GM12878 (cell line): ENCODE data around the gene DSTN. TPM values are rescaled to one million over a fixed set of nuclear protein-coding genes. Genes with fewer than 3 reads are reported as not detected.

Source experiments
- ATAC-seq: fragments of 200-7000 bp; cut with Tn5 transposase; 3 replicates; pipeline ENCODE4 v1.9.1; 2020; ENCODE audit warnings: mild to moderate bottlenecking, moderate library complexity
- BruUV-seq: library from RNA; stranded (reverse); fragments of 400-500 nt; replicated peaks from 2 replicates; lab custom pipeline; 2021; lab: Mats Ljungman, UMichigan
- CTCF ChIA-PET: fragments of 300-600 bp; sonication (Branson Sonifier 250); formaldehyde crosslinking; extraction: SDS; loops from one replicate; lab custom pipeline; 2021; ENCODE audit warnings: inconsistent platforms; lab: Yijun Ruan, JAX
- POLR2A ChIA-PET: fragments of 350-600 bp; formaldehyde crosslinking; extraction: SDS; loops from one replicate; lab custom pipeline; 2021; ENCODE audit warnings: inconsistent platforms; lab: Charles Lee
- RAD21 ChIA-PET: fragments of 300-600 bp; sonication (Branson Sonifier 250); formaldehyde crosslinking; loops from one replicate; lab custom pipeline; 2023; ENCODE audit warnings: antibody characterized with exemption; ENCODE audit not compliant: unreplicated experiment; lab: Charles Lee
- SMC1A ChIA-PET: fragments of 300-600 bp; sonication (Branson Sonifier 250); formaldehyde crosslinking; loops from one replicate; lab custom pipeline; 2023; ENCODE audit not compliant: unreplicated experiment, uncharacterized antibody; lab: Charles Lee
- DNase-seq: peaks from one replicate; pipeline ENCODE4 v3.0.0-alpha.2; 2011; ENCODE audit warnings: low read depth, low spot score
- FAIRE-seq: peaks from 3 replicates; lab custom pipeline; 2011; peaks lifted over from hg19 to GRCh38; lab: Jason Lieb, UNC
- H2AFZ ChIP-seq: 2 replicates; pipeline ENCODE4 v1.6.0; 2011; ENCODE audit warnings: low read depth, low read length, control low read depth; ENCODE audit not compliant: control insufficient read depth
- H3K27ac ChIP-seq: 2 replicates; pipeline ENCODE4 v1.5.1; 2011; ENCODE audit warnings: control low read depth; ENCODE audit not compliant: control insufficient read depth, insufficient read depth
- H3K27me3 ChIP-seq, 2 experiments: replicated peaks in 1 of 2; 2 replicates each; pipeline versions ENCODE4 v1.6.0 to v1.6.1; 2011; ENCODE audit warnings: low read length in 1 of 2; ENCODE audit not compliant: control insufficient read depth in 2 of 2, insufficient read depth in 2 of 2
- H3K36me3 ChIP-seq, 2 experiments: 2 replicates each; pipeline ENCODE4 v1.5.1; 2011; ENCODE audit warnings: low read length in 1 of 2; ENCODE audit not compliant: control insufficient read depth in 2 of 2, insufficient read depth in 2 of 2
- H3K4me1 ChIP-seq: 2 replicates; pipeline ENCODE4 v1.6.1; 2011; ENCODE audit warnings: mild to moderate bottlenecking, low read length, moderate library complexity, mixed read lengths; ENCODE audit not compliant: control insufficient read depth, insufficient read depth
- H3K4me2 ChIP-seq: 2 replicates; pipeline ENCODE4 v1.6.0; 2011; ENCODE audit warnings: control low read depth; ENCODE audit not compliant: control insufficient read depth, insufficient read depth
- H3K4me3 ChIP-seq: fragments of 200-600 bp; sonication (generic); 2 replicates; pipeline ENCODE4 v1.5.1; 2016
- H3K79me2 ChIP-seq: 2 replicates; pipeline ENCODE4 v1.6.0; 2011; ENCODE audit warnings: low read length; ENCODE audit not compliant: control insufficient read depth, insufficient read depth
- H3K9ac ChIP-seq: 2 replicates; pipeline ENCODE4 v1.8.0; 2011; ENCODE audit warnings: low read length, control low read depth, mixed read lengths; ENCODE audit not compliant: control insufficient read depth, insufficient read depth
- H3K9me3 ChIP-seq: replicated peaks from 3 replicates; pipeline ENCODE4 v1.5.1; 2011; ENCODE audit warnings: mild to moderate bottlenecking, low read length; ENCODE audit not compliant: control insufficient read depth, insufficient read depth
- H4K20me1 ChIP-seq: 2 replicates; pipeline ENCODE4 v1.6.0; 2011; ENCODE audit not compliant: control insufficient read depth, insufficient read depth
- ATF7 ChIP-seq: fragments of 450-650 bp; IDR thresholded peaks from 2 replicates; pipeline ENCODE4 v1.6.1; 2016; ENCODE audit warnings: low read depth, mild to moderate bottlenecking
- CREB1 ChIP-seq: IDR thresholded peaks from 2 replicates; pipeline ENCODE4 v1.6.1; 2012; ENCODE audit warnings: low read depth, mild to moderate bottlenecking, inconsistent platforms
- CTCF ChIP-seq, 3 experiments: IDR thresholded peaks in 2 of 3; conservative IDR thresholded peaks in 1 of 3; 2 replicates each; pipeline ENCODE4 v1.5.1; 2011; ENCODE audit warnings: low read depth in 3 of 3, low read length in 3 of 3, mild to moderate bottlenecking in 3 of 3, control low read depth in 2 of 3, moderate library complexity in 2 of 3, inconsistent platforms in 1 of 3, mixed read lengths in 1 of 3; ENCODE audit not compliant: control insufficient read depth in 2 of 3, insufficient read depth in 1 of 3; ENCODE audit errors: extremely low read depth in 1 of 3
- GATAD2B ChIP-seq: fragments of 450-650 bp; conservative IDR thresholded peaks from 2 replicates; pipeline ENCODE4 v1.6.1; 2017; ENCODE audit warnings: low read depth, mild to moderate bottlenecking, moderate library complexity
- HDAC6 ChIP-seq: fragments of 200-600 bp; sonication (generic); IDR thresholded peaks from one replicate; pipeline ENCODE4 v1.8.0; 2017; ENCODE audit warnings: antibody characterized with exemption; ENCODE audit not compliant: unreplicated experiment
- HDGF ChIP-seq: fragments of 450-650 bp; IDR thresholded peaks from 2 replicates; pipeline ENCODE4 v1.6.1; 2016; ENCODE audit warnings: antibody characterized with exemption
- IRF3 ChIP-seq: fragments of 450-650 bp; IDR thresholded peaks from 2 replicates; pipeline ENCODE4 v1.6.1; 2014; ENCODE audit warnings: mild to moderate bottlenecking
- JUNB ChIP-seq: IDR thresholded peaks from 2 replicates; pipeline ENCODE4 v1.6.1; 2016; ENCODE audit warnings: antibody characterized with exemption, mild to moderate bottlenecking
- KAT2A ChIP-seq: conservative IDR thresholded peaks from 2 replicates; pipeline ENCODE4 v1.6.1; 2011; ENCODE audit warnings: low read depth, low read length; ENCODE audit not compliant: control insufficient read depth
- KLF5 ChIP-seq: fragments of 450-650 bp; IDR thresholded peaks from 2 replicates; pipeline ENCODE4 v1.6.1; 2014; ENCODE audit warnings: mild to moderate bottlenecking; ENCODE audit not compliant: partially characterized antibody
- MEF2A ChIP-seq: IDR thresholded peaks from 2 replicates; pipeline ENCODE4 v1.6.1; 2011; ENCODE audit warnings: low read depth, mild to moderate bottlenecking, low read length, moderate library complexity; ENCODE audit not compliant: insufficient read depth
- NFXL1 ChIP-seq: fragments of 450-650 bp; IDR thresholded peaks from 2 replicates; pipeline ENCODE4 v1.6.1; 2017; ENCODE audit warnings: antibody characterized with exemption, mild to moderate bottlenecking, borderline replicate concordance
- PAX8 ChIP-seq: fragments of 450-650 bp; IDR thresholded peaks from 2 replicates; pipeline ENCODE4 v1.6.1; 2017; ENCODE audit warnings: mild to moderate bottlenecking, moderate library complexity
- PBX3 ChIP-seq: IDR thresholded peaks from 2 replicates; pipeline ENCODE4 v1.6.1; 2011; ENCODE audit warnings: mild to moderate bottlenecking, low read depth, low read length, moderate library complexity; ENCODE audit not compliant: insufficient replicate concordance
- PKNOX1 ChIP-seq: fragments of 450-650 bp; IDR thresholded peaks from 2 replicates; pipeline ENCODE4 v1.6.1; 2016; ENCODE audit warnings: mild to moderate bottlenecking
- SMARCA5 ChIP-seq: fragments of 450-650 bp; IDR thresholded peaks from 2 replicates; pipeline ENCODE4 v1.6.1; 2017; ENCODE audit warnings: mild to moderate bottlenecking
- SMC3 ChIP-seq: IDR thresholded peaks from 2 replicates; pipeline ENCODE4 v1.6.1; 2011; ENCODE audit warnings: low read length, improper control_type of control experiment, borderline replicate concordance
- WRNIP1 ChIP-seq: IDR thresholded peaks from 2 replicates; pipeline ENCODE4 v1.6.1; 2011; ENCODE audit warnings: low read depth, low read length, improper control_type of control experiment, borderline replicate concordance
- ZNF207 ChIP-seq: fragments of 450-650 bp; IDR thresholded peaks from 2 replicates; pipeline ENCODE4 v1.6.1; 2014; ENCODE audit warnings: antibody characterized with exemption, mild to moderate bottlenecking, borderline replicate concordance
- WGBS: methylation state at CpG from one replicate; pipeline ENCODE4 v1.1.6; 2016; ENCODE audit warnings: low lambda C conversion rate; ENCODE audit not compliant: insufficient replicate concordance, insufficient coverage; ENCODE audit errors: missing lambda C conversion rate; 5-methylcytosine and 5-hydroxymethylcytosine counted together
- in situ Hi-C: fragments of 300-500 bp; cut with MboI; formaldehyde crosslinking; loops from 9 replicates; pipeline ENCODE4 v1.14.3; 2018; ENCODE audit warnings: mixed read lengths
- intact Hi-C: fragments of 100-400 bp; cut with micrococcal nuclease; formaldehyde crosslinking; loops from one replicate; pipeline ENCODE4 v1.14.2; 2022; ENCODE audit not compliant: unreplicated experiment
- polyA plus RNA-seq, 11 experiments: library from polyadenylated mRNA; depleted of rRNA in 4 of 11; unstranded in 6 of 11; stranded (reverse) in 5 of 11; fragments of >200 nt; fragmentation: Nextera tagmentation in 4 of 11; fragmentation: Illumina TruSeq in 1 of 11; extraction: Ambion mirVana in 4 of 11; extraction: Trizol in 1 of 11; gene quantifications; 1 replicate in 1 of 11; 2 replicates in 10 of 11; pipeline versions ENCODE4 v1.2.1 to v1.2.3, GENCODE V29; 2011 to 2016; ENCODE audit warnings: inconsistent platforms in 2 of 11, missing spikeins in 2 of 11, low read depth in 1 of 11
- total RNA-seq, 4 experiments: library from RNA; depleted of rRNA in 3 of 4; stranded (reverse); fragments of >200 nt in 3 of 4; fragmentation: Illumina TruSeq in 1 of 4; extraction: Trizol in 1 of 4; gene quantifications; 2 replicates each; pipeline versions ENCODE4 v1.2.1 to v1.2.3, GENCODE V29; 2013 to 2021

DSTN gene
- total and polyA plus RNA-seq, 10 of the 15 experiments (the other 5 are each of a cell fraction or from before 2014, with no cell fraction given), result 26.7 to 137 (median 40.8) TPM

- TF ChIP-seq PKNOX1 (no peak), CTCF (IDR thresholded peaks at IDR 0.05 in 2 of 3, conservative IDR thresholded peaks at IDR 0.05 in 1 of 3; ENCODE audit: control insufficient read depth in 2 of 3, extremely low read depth in 1 of 3, insufficient read depth in 1 of 3, low read depth in 3 of 3, low read length in 3 of 3) (peak; percentile 25 to 43 (median 32); a peak in 4 of 6 replicates), SMC3 (peak; percentile 14; the same call in 1 of the 2 replicates), HDGF (no peak), ATF7 (no peak)
Observed at GRCh38 chr20:17654649-17655285, 84.9 kb downstream of the DSTN start (continued).

DNA sequence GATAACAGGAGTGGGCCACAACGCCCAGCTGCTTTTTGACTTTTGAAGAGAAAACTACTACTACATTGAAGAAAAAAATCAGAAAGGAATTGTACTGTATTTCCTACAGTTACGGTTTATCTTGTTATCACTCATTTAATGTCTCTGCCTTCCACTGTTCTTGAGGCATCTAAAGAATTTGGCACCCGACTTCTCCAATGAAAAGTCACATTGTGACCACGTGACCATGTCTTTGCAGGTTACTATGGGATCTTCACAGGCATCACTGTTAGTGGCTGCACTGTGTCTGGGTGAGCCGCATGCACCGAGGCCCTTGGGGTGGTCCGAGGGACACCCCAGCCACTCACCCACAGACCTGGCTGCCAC is 85.4 kb downstream of the DSTN start:
- H3K9ac ChIP-seq, result no peak overlapping the region
- ChIA-PET CTCF (interaction anchor here (1.0 to 1.7 kb wide), 8 partner anchors 9 to 365 kb away, joined by 3 to 9 read pairs (median 4); no protein-coding TSS in a partner anchor), SMC1A (interaction anchor here (0.9 to 1.5 kb wide), 3 partner anchors 9 to 243 kb away, joined by 3 to 4 read pairs (median 4); no protein-coding TSS in a partner anchor), POLR2A (no interaction called here), RAD21 (no interaction called here)
- no peak for FAIRE-seq
- ATAC-seq, result no peak
- no peaks in the 10 kb centered on the region; the same call in 1 of the 2 replicates for H3K79me2 ChIP-seq
- H3K27ac ChIP-seq, result no peak overlapping the region
- H2AFZ ChIP-seq, result no peak overlapping the region
- in situ Hi-C loops, result no loop called here
- WGBS, result 97% methylated on average over 7 of the region's 7 CpGs
- no peaks in the 10 kb centered on the region for H3K27me3 ChIP-seq
- no peak overlapping the region for H3K4me3 ChIP-seq
- H3K36me3 ChIP-seq, result peaks cover 3 to 7% of the 10 kb centered on the region in 2 experiments; a peak in 2 of 4 replicates
- no peaks in the 10 kb centered on the region for H4K20me1 ChIP-seq
- DNase-seq, result no peak
- no peak overlapping the region for H3K4me2 ChIP-seq
- intact Hi-C loops, result loop anchor here (10.0 kb wide), 1 partner anchor 240 kb away; no protein-coding TSS in a partner anchor
- no peaks in the 10 kb centered on the region; the same call in 1 of the 3 replicates for H3K9me3 ChIP-seq
- no peaks in the 10 kb centered on the region; the same call in 1 of the 2 replicates for H3K4me1 ChIP-seq
- BruUV-seq, result no TSS peak
- TF ChIP-seq WRNIP1, result no peak
- no peak for TF ChIP-seq PAX8
- TF ChIP-seq ZNF207, result no peak
- TF ChIP-seq PBX3, result no peak
- no peak for TF ChIP-seq KAT2A
- TF ChIP-seq SMARCA5, result no peak
- TF ChIP-seq IRF3, result no peak
- no peak for TF ChIP-seq MEF2A
- no peak for TF ChIP-seq CREB1
- TF ChIP-seq GATAD2B, result no peak
- no peak for TF ChIP-seq NFXL1
- no peak for TF ChIP-seq HDAC6
- no peak for TF ChIP-seq KLF5
- TF ChIP-seq JUNB, result no peak
